Panc1 (cell line): Measurements from ENCODE around the gene CHTF18.

Experiments
- POLR2AphosphoS5 ChIP-seq: IDR thresholded peaks from 2 replicates; pipeline ENCODE4 v1.6.1; 2012; ENCODE audit warnings: mild to moderate bottlenecking, low read depth, low read length, moderate library complexity
- REST ChIP-seq, 2 experiments: IDR thresholded peaks; 2 replicates each; pipeline ENCODE4 v1.6.1; 2011 to 2012; ENCODE audit warnings: low read depth in 2 of 2, control low read depth in 1 of 2, low read length in 1 of 2, mild to moderate bottlenecking in 1 of 2, moderate library complexity in 1 of 2; ENCODE audit not compliant: insufficient read depth in 1 of 2
- TCF7L2 ChIP-seq: IDR thresholded peaks from 2 replicates; pipeline ENCODE4 v1.6.1; 2011; ENCODE audit warnings: mild to moderate bottlenecking, low read depth, low read length, inconsistent platforms
- TF ChIP-seq, protein P1 (sequence below): fragments of 450-650 bp; IDR thresholded peaks from 2 replicates; pipeline ENCODE4 v1.5.1; 2017; ENCODE audit warnings: mild to moderate bottlenecking

GRCh38 chr16:767743-768235, 20.6 kb upstream of the CHTF18 start:
- TF ChIP-seq, protein P1, sequence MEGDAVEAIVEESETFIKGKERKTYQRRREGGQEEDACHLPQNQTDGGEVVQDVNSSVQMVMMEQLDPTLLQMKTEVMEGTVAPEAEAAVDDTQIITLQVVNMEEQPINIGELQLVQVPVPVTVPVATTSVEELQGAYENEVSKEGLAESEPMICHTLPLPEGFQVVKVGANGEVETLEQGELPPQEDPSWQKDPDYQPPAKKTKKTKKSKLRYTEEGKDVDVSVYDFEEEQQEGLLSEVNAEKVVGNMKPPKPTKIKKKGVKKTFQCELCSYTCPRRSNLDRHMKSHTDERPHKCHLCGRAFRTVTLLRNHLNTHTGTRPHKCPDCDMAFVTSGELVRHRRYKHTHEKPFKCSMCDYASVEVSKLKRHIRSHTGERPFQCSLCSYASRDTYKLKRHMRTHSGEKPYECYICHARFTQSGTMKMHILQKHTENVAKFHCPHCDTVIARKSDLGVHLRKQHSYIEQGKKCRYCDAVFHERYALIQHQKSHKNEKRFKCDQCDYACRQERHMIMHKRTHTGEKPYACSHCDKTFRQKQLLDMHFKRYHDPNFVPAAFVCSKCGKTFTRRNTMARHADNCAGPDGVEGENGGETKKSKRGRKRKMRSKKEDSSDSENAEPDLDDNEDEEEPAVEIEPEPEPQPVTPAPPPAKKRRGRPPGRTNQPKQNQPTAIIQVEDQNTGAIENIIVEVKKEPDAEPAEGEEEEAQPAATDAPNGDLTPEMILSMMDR = no peak
- TF ChIP-seq POLR2AphosphoS5 (no peak), TCF7L2 (no peak), REST (IDR thresholded peaks at IDR 0.05; ENCODE audit: insufficient read depth in 1 of 2, low read depth in 2 of 2, low read length in 1 of 2) (no peak)
